GM21447 (cell line): Measurements from ENCODE around the gene GGCT.

ENCODE experiments used
- ATAC-seq: cut with Tn5 transposase; IDR thresholded peaks from one replicate; pipeline ENCODE4 v1.9.1; 2021; ENCODE audit not compliant: unreplicated experiment

GGCT gene

GRCh38 chr7:30465046-30465810 lies 39.4 kb downstream of the GGCT start:
- no peak for ATAC-seq

GRCh38 chr7:30464231-30464671 lies 40.4 kb downstream of the GGCT start:
- no peak for ATAC-seq

- peak; percentile 67 for ATAC-seq
Observed at GRCh38 chr7:30463405-30464145, 41.1 kb downstream of the GGCT start.

- no peak for ATAC-seq
Observed at GRCh38 chr7:30462179-30462578, 42.5 kb downstream of the GGCT start.

- ATAC-seq: no peak
Observed at GRCh38 chr7:30460246-30460633, 44.4 kb downstream of the GGCT start.

GRCh38 chr7:30459591-30460245 lies 44.9 kb downstream of the GGCT start:
- ATAC-seq: no peak

- ATAC-seq: no peak
Observed at GRCh38 chr7:30458311-30458710, 46.3 kb downstream of the GGCT start.

- ATAC-seq: no peak
Observed at GRCh38 chr7:30453921-30454320, 50.7 kb downstream of the GGCT start.

- ATAC-seq: no peak
Observed at GRCh38 chr7:30453016-30453415, 51.6 kb downstream of the GGCT start.

- no peak for ATAC-seq
Observed at GRCh38 chr7:30452280-30452930, 52.2 kb downstream of the GGCT start.

GRCh38 chr7:30451539-30452279 lies 52.9 kb downstream of the GGCT start:
- no peak for ATAC-seq

- ATAC-seq: no peak
Observed at GRCh38 chr7:30450983-30451497, 53.6 kb downstream of the GGCT start.

- ATAC-seq: no peak
Observed at GRCh38 chr7:30450240-30450982, 54.2 kb downstream of the GGCT start.

GRCh38 chr7:30448461-30449189 lies 56.0 kb downstream of the GGCT start:
- no peak for ATAC-seq

- ATAC-seq: no peak
Observed at GRCh38 chr7:30447466-30447865, 57.2 kb downstream of the GGCT start.
